Endothelial cell of umbilical vein (primary cell): ENCODE measurements around the gene LURAP1L.

ENCODE experiments used
- MYC ChIP-seq: IDR thresholded peaks from one replicate; pipeline ENCODE4 v1.6.1; 2011; ENCODE audit warnings: mild to moderate bottlenecking, low read depth, low read length
- POLR2A ChIP-seq: IDR thresholded peaks from 2 replicates; pipeline ENCODE4 v1.6.1; 2012; ENCODE audit warnings: low read depth, mild to moderate bottlenecking, control low read depth, low read length
- TF ChIP-seq, protein P1 (sequence below), 2 donors: IDR thresholded peaks; 1 replicate in 1 of 2; 2 replicates in 1 of 2; pipeline ENCODE4 v1.5.1; 2011; ENCODE audit warnings: low read length in 2 of 2, mild to moderate bottlenecking in 2 of 2, moderate library complexity in 2 of 2, control low read depth in 1 of 2, inconsistent platforms in 1 of 2, low read depth in 1 of 2; ENCODE audit not compliant: insufficient read depth in 1 of 2; ENCODE audit errors: extremely low read depth in 1 of 2

GRCh38 chr9:12802093-12802492 is 27.3 kb downstream of the LURAP1L start:
- TF ChIP-seq, protein P1, sequence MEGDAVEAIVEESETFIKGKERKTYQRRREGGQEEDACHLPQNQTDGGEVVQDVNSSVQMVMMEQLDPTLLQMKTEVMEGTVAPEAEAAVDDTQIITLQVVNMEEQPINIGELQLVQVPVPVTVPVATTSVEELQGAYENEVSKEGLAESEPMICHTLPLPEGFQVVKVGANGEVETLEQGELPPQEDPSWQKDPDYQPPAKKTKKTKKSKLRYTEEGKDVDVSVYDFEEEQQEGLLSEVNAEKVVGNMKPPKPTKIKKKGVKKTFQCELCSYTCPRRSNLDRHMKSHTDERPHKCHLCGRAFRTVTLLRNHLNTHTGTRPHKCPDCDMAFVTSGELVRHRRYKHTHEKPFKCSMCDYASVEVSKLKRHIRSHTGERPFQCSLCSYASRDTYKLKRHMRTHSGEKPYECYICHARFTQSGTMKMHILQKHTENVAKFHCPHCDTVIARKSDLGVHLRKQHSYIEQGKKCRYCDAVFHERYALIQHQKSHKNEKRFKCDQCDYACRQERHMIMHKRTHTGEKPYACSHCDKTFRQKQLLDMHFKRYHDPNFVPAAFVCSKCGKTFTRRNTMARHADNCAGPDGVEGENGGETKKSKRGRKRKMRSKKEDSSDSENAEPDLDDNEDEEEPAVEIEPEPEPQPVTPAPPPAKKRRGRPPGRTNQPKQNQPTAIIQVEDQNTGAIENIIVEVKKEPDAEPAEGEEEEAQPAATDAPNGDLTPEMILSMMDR (IDR thresholded peaks at IDR 0.05; ENCODE audit: extremely low read depth in 1 of 2, insufficient read depth in 1 of 2, low read depth in 1 of 2, low read length in 2 of 2): no peak
- TF ChIP-seq POLR2A: no peak
- no peak for TF ChIP-seq MYC
